NCI-H748 (cell line): Measurements from ENCODE around the gene KLF3.
A peak's percentile ranks its signal among the peaks of the same experiment; 100 is the strongest.
"Not testable (repeated sequence)": the region's sequence is repeated elsewhere in the genome, so short reads cannot be mapped to it uniquely, and the experiment has no call there.

Experiments used
- DNase-seq: peaks from one replicate; lab custom pipeline; 2025; ENCODE audit not compliant: unreplicated experiment; lab: John Stamatoyannopoulos, UW

Gene KLF3

DNA sequence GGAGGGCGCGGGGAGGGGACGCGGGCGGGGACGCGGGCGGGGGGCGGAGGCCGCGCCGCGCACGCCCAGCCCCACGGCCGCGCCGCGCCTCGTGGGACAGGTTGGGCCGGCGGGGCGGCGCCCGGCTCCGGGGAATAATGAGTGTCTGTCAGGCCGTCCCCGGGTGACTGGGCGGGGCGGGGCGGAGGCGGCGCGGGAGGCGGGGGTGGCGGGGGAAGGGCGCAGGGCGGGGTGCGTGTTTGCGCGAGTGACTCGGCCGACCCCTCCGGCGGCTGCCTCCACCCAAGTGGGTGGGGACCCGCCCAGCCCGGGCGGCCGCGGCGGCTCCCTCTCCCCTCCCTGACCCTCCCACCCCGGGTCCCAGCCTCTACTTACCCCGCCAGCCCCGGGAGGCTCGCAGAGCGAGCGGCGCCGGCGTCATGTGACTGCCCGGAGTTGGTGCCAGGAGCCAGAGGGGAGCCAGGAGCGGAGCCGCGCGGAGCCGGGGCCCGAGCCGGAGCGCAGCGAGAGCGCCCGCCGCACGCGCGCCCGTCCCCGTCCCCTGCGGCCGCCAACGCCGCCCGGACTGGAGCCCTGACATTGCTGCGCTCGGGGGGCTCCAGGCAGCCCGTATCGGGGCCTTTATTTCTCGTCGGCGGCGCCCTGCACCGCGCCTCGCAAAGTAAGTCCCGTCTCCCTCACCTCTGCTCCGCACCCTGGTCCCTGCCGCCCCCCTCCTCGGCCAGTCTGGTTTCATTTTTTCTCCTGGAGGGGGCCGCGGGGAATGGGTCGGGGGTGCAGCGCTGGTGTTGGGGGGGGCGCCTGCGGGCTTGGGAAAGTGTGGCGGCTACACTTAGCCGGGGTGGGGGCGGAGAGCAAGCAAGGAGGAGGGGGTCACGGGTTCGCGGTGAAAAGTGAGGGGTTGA is at the start of gene KLF3:
Gene KLF3, plus strand, starts transcription at position 399 of the 905 bp plus-strand sequence. CDS start 16,427 bp downstream, outside the sequence.
- peak; percentile 91 for DNase-seq

GRCh38 chr4:38614231-38614630 is 49.8 kb upstream of the KLF3 start:
- DNase-seq, result no peak

- no peak for DNase-seq
Measured at GRCh38 chr4:38615847-38616246, 48.2 kb upstream of the KLF3 start.

GRCh38 chr4:38618505-38618904 is 45.5 kb upstream of the KLF3 start:
- no peak for DNase-seq

- DNase-seq, result no peak
Measured at GRCh38 chr4:38619316-38619715, 44.7 kb upstream of the KLF3 start.

DNA sequence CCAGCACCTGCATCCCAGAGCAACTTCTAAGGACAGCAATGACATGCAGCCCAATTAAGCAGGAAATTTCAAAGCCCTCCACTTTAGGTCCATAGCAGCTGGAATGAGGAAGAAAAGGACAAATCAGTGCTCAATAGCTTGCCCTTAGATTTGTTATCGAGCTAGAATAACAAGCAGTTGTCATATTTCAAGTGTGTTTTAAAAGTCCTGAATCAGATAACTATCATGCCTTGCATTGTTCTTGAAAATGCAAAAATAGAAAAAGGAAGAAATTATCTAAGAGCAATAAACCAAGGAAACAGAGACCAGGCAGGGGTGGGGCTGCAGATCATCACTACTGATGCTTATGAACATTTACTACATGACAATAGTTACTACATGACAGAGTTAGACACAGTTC is 43.9 kb upstream of the KLF3 start:
- DNase-seq, result no peak

DNA sequence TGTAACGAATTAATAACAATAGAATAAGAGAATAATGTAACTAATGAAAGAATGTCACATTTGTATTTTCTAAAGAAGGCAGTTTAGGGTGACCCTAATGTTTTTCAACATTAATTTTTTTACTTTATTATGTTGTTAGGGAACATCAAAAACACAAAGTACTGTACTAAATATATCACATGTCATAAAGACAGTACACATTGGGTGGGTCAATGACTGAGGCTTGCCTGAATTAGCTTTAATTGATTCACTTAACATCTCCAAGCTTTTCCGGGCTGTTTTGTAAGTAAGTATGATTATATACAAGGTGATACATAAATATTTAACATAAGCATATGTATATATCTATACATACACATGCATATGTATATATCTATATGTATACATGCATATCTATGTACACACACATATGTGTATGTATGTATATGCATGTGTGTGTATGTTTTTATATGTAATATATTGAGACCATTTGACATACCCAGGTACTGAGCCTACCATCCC is 43.4 kb upstream of the KLF3 start:
- DNase-seq, result peak; percentile 11

GRCh38 chr4:38621028-38621684 is 42.8 kb upstream of the KLF3 start:
- DNase-seq, result peak; percentile 69

DNA sequence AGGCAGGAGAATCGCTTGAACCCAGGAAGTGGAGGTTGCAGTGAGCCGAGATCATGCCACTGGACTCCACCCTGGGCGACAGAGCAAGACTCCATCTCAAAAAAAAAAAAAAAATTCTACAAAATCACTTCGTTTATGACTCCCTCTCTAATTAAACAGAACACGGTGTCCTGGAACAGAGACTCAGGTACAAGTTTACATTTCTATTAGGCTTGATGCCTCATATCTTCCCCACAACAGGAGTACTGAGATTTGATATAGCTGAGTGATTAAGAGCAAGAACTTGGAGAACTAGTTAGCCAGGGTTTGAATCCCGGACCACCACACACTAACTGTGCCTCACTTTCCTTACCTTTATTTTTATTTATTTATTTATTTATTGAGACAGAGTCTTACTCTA is 42.2 kb upstream of the KLF3 start:
- no peak for DNase-seq

- not testable (repeated sequence) for DNase-seq
Measured at GRCh38 chr4:38622340-38622739, 41.7 kb upstream of the KLF3 start.

- no peak for DNase-seq
Measured at GRCh38 chr4:38623260-38623659, 40.7 kb upstream of the KLF3 start.

GRCh38 chr4:38624311-38624710 is 39.7 kb upstream of the KLF3 start:
- DNase-seq, result no peak

- DNase-seq, result no peak
Measured at GRCh38 chr4:38625508-38625907, 38.5 kb upstream of the KLF3 start.

- DNase-seq, result not testable (repeated sequence)
Measured at GRCh38 chr4:38626901-38627444, 37.0 kb upstream of the KLF3 start.

GRCh38 chr4:38630519-38630918 is 33.5 kb upstream of the KLF3 start:
- no peak for DNase-seq

DNA sequence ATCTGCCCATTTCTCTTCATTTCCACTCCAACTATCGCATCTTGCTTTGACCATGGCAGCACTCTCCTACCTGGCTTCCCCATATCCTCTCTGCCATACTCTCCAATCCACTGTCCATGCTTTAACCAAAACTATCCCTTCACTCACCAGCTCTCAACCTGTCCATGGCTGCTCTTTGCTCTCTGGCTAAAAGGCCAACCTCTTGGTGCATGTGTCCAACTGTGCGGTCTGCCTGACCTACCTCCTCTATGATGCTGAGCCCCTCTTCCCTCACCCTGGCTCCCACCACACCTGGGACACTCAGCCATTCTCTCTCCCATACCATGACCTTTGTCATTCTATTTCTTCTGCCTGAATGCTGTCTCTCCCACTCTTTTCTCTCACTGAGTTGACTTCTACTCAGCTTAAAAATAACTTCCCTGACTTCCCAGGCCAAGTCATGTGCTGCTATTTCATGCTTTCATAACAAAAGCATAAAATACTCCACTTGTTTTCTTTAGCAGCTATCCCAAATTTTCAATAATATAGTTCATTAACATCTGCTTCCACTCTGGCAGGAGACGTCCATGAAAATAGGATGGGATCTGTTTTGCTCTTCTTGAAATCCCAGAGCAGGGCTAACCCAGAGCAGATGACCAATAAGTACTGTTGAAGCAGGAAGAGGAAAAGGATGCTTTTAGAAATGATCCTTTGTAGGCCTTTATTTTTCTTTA is 29.8 kb upstream of the KLF3 start:
- DNase-seq, result no peak

DNA sequence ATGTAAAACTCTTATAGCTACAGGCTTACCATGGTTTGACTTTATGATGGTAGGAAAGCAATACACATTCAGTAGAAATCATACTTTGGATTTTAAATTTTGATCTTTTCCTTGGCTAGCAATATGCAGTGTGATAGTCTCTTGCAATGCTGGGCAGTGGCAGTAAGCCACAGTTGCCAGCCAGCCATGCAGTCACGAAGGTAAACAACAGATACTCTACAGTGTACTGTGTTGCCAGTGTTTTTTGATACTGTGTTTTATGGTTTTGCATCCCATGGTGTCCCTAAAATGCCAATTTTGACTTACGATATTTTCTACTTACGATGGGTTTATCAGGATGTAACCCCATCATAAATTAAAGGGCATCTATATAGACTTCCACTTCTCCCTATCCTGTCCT is 24.8 kb upstream of the KLF3 start:
- no peak for DNase-seq

DNA sequence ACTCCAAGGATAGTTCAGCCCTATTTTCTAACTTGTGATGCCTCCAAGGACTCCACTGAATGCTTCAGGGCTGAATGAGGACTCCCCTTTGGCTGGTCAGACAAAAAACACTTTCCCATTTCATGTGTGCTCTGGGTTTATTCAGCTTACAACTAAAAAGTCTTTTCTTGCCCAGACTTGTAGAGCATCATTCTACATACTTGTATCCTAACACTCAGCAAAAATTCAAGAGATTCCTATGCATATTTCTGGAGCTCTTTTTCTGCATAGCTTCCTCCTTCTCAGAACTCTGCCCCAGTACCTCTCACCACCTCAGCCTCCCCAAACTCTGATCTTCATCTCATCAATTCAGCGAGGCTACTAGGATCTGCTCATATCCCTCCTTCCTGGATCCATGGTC is 22.2 kb upstream of the KLF3 start:
- DNase-seq, result no peak

GRCh38 chr4:38644201-38644600 is 19.8 kb upstream of the KLF3 start:
- no peak for DNase-seq

DNA sequence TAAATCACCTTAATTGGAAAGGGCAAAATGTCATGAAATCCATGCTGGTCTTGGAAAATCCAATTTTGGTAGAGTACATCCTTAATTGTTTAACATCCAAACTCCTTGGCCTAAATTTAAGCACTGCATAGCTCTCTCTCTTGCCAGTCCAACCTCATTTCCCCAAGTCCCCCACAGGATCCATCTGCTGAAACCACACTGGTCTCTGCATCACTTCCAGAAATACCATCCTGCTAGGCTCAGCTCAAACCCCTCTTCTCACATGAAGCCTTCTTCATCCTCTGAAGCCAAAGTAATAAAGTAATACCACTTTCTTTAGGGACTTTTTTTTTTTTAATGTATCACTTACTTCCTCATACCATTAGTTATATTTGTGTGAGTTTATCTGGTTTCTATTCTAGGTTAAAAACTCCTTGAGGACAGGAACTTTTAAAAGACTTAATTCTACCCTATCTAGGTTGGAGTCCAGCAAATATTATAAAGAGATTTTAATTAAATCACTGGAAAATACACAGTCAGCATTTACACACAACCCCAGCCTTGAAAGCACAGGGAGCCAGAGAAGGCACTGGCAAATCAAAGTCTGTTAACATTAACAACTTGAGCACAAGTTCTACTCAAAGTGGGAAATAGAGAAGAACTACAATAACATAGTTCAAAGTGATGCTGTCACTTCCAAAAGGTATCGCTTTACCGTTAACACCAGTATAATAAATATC is 16.7 kb upstream of the KLF3 start:
- DNase-seq, result no peak

DNA sequence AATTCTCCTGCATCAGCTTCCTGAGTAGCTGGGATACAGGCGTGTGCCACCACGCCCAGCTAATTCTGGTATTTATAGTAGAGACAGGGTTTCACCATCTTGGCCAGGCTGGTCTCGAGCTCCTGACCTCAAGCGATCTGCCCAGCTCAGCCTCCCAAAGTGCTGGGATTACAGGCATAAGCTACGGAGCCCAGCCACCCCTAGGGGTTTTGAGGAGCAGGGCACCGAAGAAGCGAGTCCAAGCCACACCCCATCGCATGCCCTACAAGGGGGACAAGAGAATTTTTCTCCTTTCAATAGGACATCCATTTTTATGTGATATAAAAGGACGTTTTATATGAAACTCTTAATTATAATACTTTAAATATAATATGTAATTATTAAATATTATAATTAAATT is 13.9 kb upstream of the KLF3 start:
- DNase-seq, result no peak
